H1 (cell line): Measurements from ENCODE around the gene RHOH. TPM values are rescaled to one million over a fixed set of nuclear protein-coding genes. Genes with fewer than 3 reads are reported as not detected.

Experiments used
- CTCF ChIA-PET: fragments of 300-600 bp; sonication (Branson Sonifier 250); formaldehyde crosslinking; loops from one replicate; lab custom pipeline; 2021; ENCODE audit not compliant: partially characterized antibody; lab: Charles Lee
- POLR2A ChIA-PET: fragments of 300-600 bp; sonication (Branson Sonifier 250); formaldehyde crosslinking; loops from one replicate; lab custom pipeline; 2021; ENCODE audit warnings: inconsistent platforms; ENCODE audit not compliant: partially characterized antibody; lab: Charles Lee
- DNase-seq, 2 experiments: peaks; one replicate each; pipeline versions ENCODE4 v3.0.0 to v3.0.0-alpha.2; 2010 to 2022; ENCODE audit warnings: low spot score in 2 of 2, low read depth in 1 of 2, mixed read lengths in 1 of 2
- FAIRE-seq: peaks from 2 replicates; lab custom pipeline; 2011; peaks lifted over from hg19 to GRCh38; lab: Jason Lieb, UNC
- H2AFZ ChIP-seq: 2 replicates; pipeline ENCODE4 v1.8.1; 2012; ENCODE audit warnings: low read length, inconsistent platforms
- H2AK5ac ChIP-seq: 2 replicates; pipeline ENCODE4 v1.6.1; 2013; ENCODE audit warnings: low read depth, low read length
- H2BK120ac ChIP-seq: replicated peaks from 2 replicates; pipeline ENCODE3; 2013; ENCODE audit warnings: low read depth, low read length, inconsistent platforms
- H2BK12ac ChIP-seq: 2 replicates; pipeline ENCODE4 v1.6.1; 2013; ENCODE audit warnings: low read depth, low read length
- H2BK15ac ChIP-seq: 2 replicates; pipeline ENCODE4 v1.6.1; 2013; ENCODE audit warnings: low read length
- H2BK20ac ChIP-seq: 2 replicates; pipeline ENCODE4 v1.6.1; 2013; ENCODE audit warnings: low read length
- H2BK5ac ChIP-seq: 2 replicates; pipeline ENCODE4 v1.6.1; 2013; ENCODE audit warnings: low read depth, low read length
- H3K14ac ChIP-seq: 2 replicates; pipeline ENCODE4 v1.6.1; 2013; ENCODE audit warnings: inconsistent platforms; ENCODE audit not compliant: insufficient read length
- H3K18ac ChIP-seq: 2 replicates; pipeline ENCODE4 v1.6.1; 2013; ENCODE audit warnings: low read length; ENCODE audit errors: extremely low read depth
- H3K23ac ChIP-seq: 2 replicates; pipeline ENCODE4 v1.6.1; 2013; ENCODE audit warnings: inconsistent platforms; ENCODE audit not compliant: insufficient read length
- H3K23me2 ChIP-seq: 2 replicates; pipeline ENCODE4 v1.6.1; 2013; ENCODE audit warnings: low read depth, low read length
- H3K27ac ChIP-seq: 2 replicates; pipeline ENCODE4 v1.6.1; 2011; ENCODE audit warnings: low read depth, low read length, inconsistent platforms
- H3K27me3 ChIP-seq, 4 experiments: replicated peaks in 1 of 4; 1 replicate in 1 of 4; 2 replicates in 3 of 4; pipeline versions ENCODE4 v1.6.1 to v1.8.1; 2011 to 2013; ENCODE audit warnings: low read length in 3 of 4, mild to moderate bottlenecking in 3 of 4, inconsistent platforms in 2 of 4, mixed read lengths in 2 of 4, moderate library complexity in 1 of 4; ENCODE audit not compliant: control insufficient read depth in 3 of 4, insufficient read depth in 3 of 4; ENCODE audit errors: extremely low read depth in 1 of 4
- H3K36me3 ChIP-seq, 4 experiments: 2 replicates each; pipeline versions ENCODE4 v1.6.1 to v1.8.1; 2011 to 2013; ENCODE audit warnings: mild to moderate bottlenecking in 4 of 4, low read length in 3 of 4, moderate library complexity in 2 of 4, control low read depth in 1 of 4, inconsistent platforms in 1 of 4; ENCODE audit not compliant: insufficient read depth in 4 of 4, control insufficient read depth in 2 of 4
- H3K4ac ChIP-seq: replicated peaks from 2 replicates; pipeline ENCODE3; 2013; ENCODE audit warnings: low read length, low read depth, mixed read lengths, inconsistent platforms; ENCODE audit not compliant: insufficient read length
- H3K4me1 ChIP-seq, 4 experiments: replicated peaks in 1 of 4; 1 replicate in 1 of 4; 2 replicates in 3 of 4; pipeline versions ENCODE4 v1.6.1 to v1.8.1; 2011 to 2013; ENCODE audit warnings: low read length in 3 of 4, inconsistent platforms in 2 of 4, mixed read lengths in 1 of 4; ENCODE audit not compliant: insufficient read depth in 4 of 4, control insufficient read depth in 3 of 4
- H3K4me2 ChIP-seq, 2 experiments: 2 replicates each; pipeline versions ENCODE4 v1.6.1 to v1.8.1; 2011 to 2013; ENCODE audit warnings: low read depth in 2 of 2, low read length in 2 of 2, control low read depth in 1 of 2, inconsistent platforms in 1 of 2, mild to moderate bottlenecking in 1 of 2; ENCODE audit not compliant: insufficient read depth in 1 of 2
- H3K4me3 ChIP-seq, 4 experiments: fragments of 200-600, 300-600 bp in 1 of 4; sonication (generic), shearing (Covaris generic), sonication (Bioruptor Twin) in 1 of 4; 2 replicates each; pipeline versions ENCODE4 v1.5.1 to v1.8.1; 2011 to 2016; ENCODE audit warnings: low read length in 4 of 4, low read depth in 3 of 4, control low read depth in 2 of 4, inconsistent platforms in 2 of 4, mild to moderate bottlenecking in 2 of 4, mixed read lengths in 1 of 4, moderate library complexity in 1 of 4; ENCODE audit not compliant: insufficient read depth in 2 of 4; ENCODE audit errors: extremely low read depth in 1 of 4
- H3K56ac ChIP-seq: replicated peaks from 2 replicates; pipeline ENCODE3; 2013; ENCODE audit warnings: low read depth, mild to moderate bottlenecking, mixed read lengths, low read length, inconsistent platforms; ENCODE audit not compliant: insufficient read length
- H3K79me1 ChIP-seq: 2 replicates; pipeline ENCODE4 v1.6.1; 2013; ENCODE audit warnings: low read depth, low read length, control low read depth
- H3K79me2 ChIP-seq, 2 experiments: 2 replicates each; pipeline versions ENCODE4 v1.6.1 to v1.8.1; 2012 to 2013; ENCODE audit warnings: low read length in 2 of 2, mild to moderate bottlenecking in 2 of 2, inconsistent platforms in 1 of 2; ENCODE audit not compliant: insufficient read depth in 2 of 2, control insufficient read depth in 1 of 2
- H3K9ac ChIP-seq, 4 experiments: replicated peaks in 1 of 4; 1 replicate in 1 of 4; 2 replicates in 3 of 4; pipeline versions ENCODE4 v1.6.1 to v1.8.1; 2011 to 2013; ENCODE audit warnings: low read depth in 3 of 4, low read length in 3 of 4, control low read depth in 2 of 4, mild to moderate bottlenecking in 2 of 4, moderate library complexity in 2 of 4, inconsistent platforms in 1 of 4; ENCODE audit errors: extremely low read depth in 1 of 4
- H3K9me3 ChIP-seq, 2 experiments: 2 replicates each; pipeline versions ENCODE4 v1.6.1 to v1.8.1; 2012 to 2013; ENCODE audit warnings: mild to moderate bottlenecking in 2 of 2, moderate library complexity in 2 of 2, control low read depth in 1 of 2, inconsistent platforms in 1 of 2, low read depth in 1 of 2, low read length in 1 of 2, mixed read lengths in 1 of 2; ENCODE audit not compliant: insufficient read depth in 2 of 2
- H4K20me1 ChIP-seq, 2 experiments: replicated peaks in 1 of 2; 2 replicates each; pipeline versions ENCODE3 to v1.8.1; 2011 to 2013; ENCODE audit warnings: inconsistent platforms in 2 of 2, low read length in 2 of 2, mild to moderate bottlenecking in 1 of 2; ENCODE audit not compliant: insufficient read depth in 2 of 2, control insufficient read depth in 1 of 2
- H4K5ac ChIP-seq: 2 replicates; pipeline ENCODE4 v1.6.1; 2013; ENCODE audit warnings: low read length, low read depth, mixed read lengths, inconsistent platforms; ENCODE audit not compliant: insufficient read length
- H4K8ac ChIP-seq: 2 replicates; pipeline ENCODE4 v1.8.0; 2013; ENCODE audit warnings: mild to moderate bottlenecking, moderate library complexity, low read length, inconsistent platforms; ENCODE audit not compliant: insufficient read depth; ENCODE audit errors: extremely low read depth
- H4K91ac ChIP-seq: replicated peaks from 2 replicates; pipeline ENCODE3; 2013; ENCODE audit warnings: low read length, mixed read lengths, inconsistent platforms; ENCODE audit not compliant: insufficient read length
- ASH2L ChIP-seq: fragments of 200-600, 300-600 bp; sonication (generic); IDR thresholded peaks from one replicate; pipeline ENCODE4 v1.7.1; 2017; ENCODE audit warnings: low read length
- ATF3 ChIP-seq: IDR thresholded peaks from 2 replicates; pipeline ENCODE4 v1.6.1; 2011; ENCODE audit warnings: low read depth, mild to moderate bottlenecking, low read length; ENCODE audit not compliant: insufficient read depth
- BCL11A ChIP-seq, 2 experiments: IDR thresholded peaks; one replicate each; pipeline ENCODE4 v1.6.1; 2011; ENCODE audit warnings: low read depth in 2 of 2, low read length in 2 of 2, mild to moderate bottlenecking in 2 of 2
- CBX8 ChIP-seq: fragments of 300-800, 300-1000 bp; sonication (generic); IDR thresholded peaks from 2 replicates; pipeline ENCODE4 v1.7.1; 2016; ENCODE audit warnings: low read depth, low read length, borderline replicate concordance
- CREB1 ChIP-seq: IDR thresholded peaks from 2 replicates; pipeline ENCODE4 v1.6.1; 2012; ENCODE audit warnings: inconsistent platforms
- CTBP2 ChIP-seq: IDR thresholded peaks from 2 replicates; pipeline ENCODE4 v1.7.0; 2011; ENCODE audit warnings: borderline replicate concordance, mild to moderate bottlenecking, moderate library complexity, mixed read lengths, low read length; ENCODE audit not compliant: insufficient read depth, insufficient read length
- HDAC6 ChIP-seq: IDR thresholded peaks from one replicate; pipeline ENCODE4 v1.7.1; 2012; ENCODE audit warnings: low read depth, mild to moderate bottlenecking, inconsistent platforms, low read length, moderate library complexity
- KDM5A ChIP-seq: fragments of 200-600 bp; IDR thresholded peaks from 2 replicates; pipeline ENCODE4 v1.7.1; 2012; ENCODE audit warnings: mild to moderate bottlenecking, low read length, inconsistent platforms, mixed read lengths
- RNF2 ChIP-seq: fragments of 200-900, 300-1000 bp; sonication (generic); IDR thresholded peaks from 2 replicates; pipeline ENCODE4 v1.7.1; 2016; ENCODE audit warnings: borderline replicate concordance, low read depth, mild to moderate bottlenecking, antibody characterized with exemption, low read length; ENCODE audit not compliant: poor library complexity, severe bottlenecking; ENCODE audit errors: missing control alignments
- RXRA ChIP-seq: IDR thresholded peaks from 2 replicates; pipeline ENCODE4 v1.6.1; 2011; ENCODE audit warnings: low read depth, mild to moderate bottlenecking, low read length, moderate library complexity; ENCODE audit not compliant: insufficient read depth
- SIRT6 ChIP-seq: IDR thresholded peaks from one replicate; pipeline ENCODE4 v1.7.1; 2012; ENCODE audit warnings: low read length, inconsistent platforms
- WGBS, 2 experiments: shearing (Covaris generic) in 1 of 2; methylation state at CpG; one replicate each; pipeline versions ENCODE4 v1.1.6 to v1.1.7; 2013 to 2015; ENCODE audit warnings: low lambda C conversion rate in 2 of 2, mixed read lengths in 2 of 2, inconsistent platforms in 1 of 2, low coverage in 1 of 2, missing lambda C conversion rate in 1 of 2; ENCODE audit not compliant: insufficient replicate concordance in 2 of 2, insufficient coverage in 1 of 2, insufficient read length in 1 of 2; ENCODE audit errors: extremely low coverage in 1 of 2, missing lambda C conversion rate in 1 of 2; 5-methylcytosine and 5-hydroxymethylcytosine counted together
- polyA plus RNA-seq, 7 experiments: library from polyadenylated mRNA; depleted of rRNA in 3 of 7; stranded (reverse) in 5 of 7; unstranded in 2 of 7; fragments of >200 nt in 5 of 7; fragments of 200-250 nt in 2 of 7; gene quantifications; 1 replicate in 5 of 7; 2 replicates in 1 of 7; 4 replicates in 1 of 7; pipeline versions ENCODE4 v1.2.1 to v1.2.3, GENCODE V29; 2011 to 2013; ENCODE audit warnings: missing spikeins in 2 of 7, mixed read lengths in 2 of 7
- total RNA-seq: library from RNA; stranded (reverse); fragmentation: NEBNext Ultra II Directional; extraction: Animal tissue kit (Norgen Biotek cat#: 25700); gene quantifications from 2 replicates; pipeline ENCODE4 v1.2.1, GENCODE V29; 2021

RHOH gene
- total and polyA plus RNA-seq, 2 of the 8 experiments (the other 6 are each of a cell fraction or from before 2014, with no cell fraction given): 5.9 to 6.9 TPM

- Histone ChIP-seq H4K5ac (no peak overlapping the region), H3K14ac (no peak overlapping the region), H3K4me1 (peaks cover 0 to 2% (median 0%) of the 10 kb centered on the region in 4 experiments; a peak in 1 of 7 replicates), H4K91ac (no peak overlapping the region), H3K56ac (no peak overlapping the region), H3K36me3 (no peaks in the 10 kb centered on the region), H3K79me1 (no peaks in the 10 kb centered on the region), H2BK120ac (no peak overlapping the region), H3K79me2 (no peaks in the 10 kb centered on the region), H3K27ac (no peak overlapping the region), H2AFZ (no peak overlapping the region), H2BK15ac (no peak overlapping the region), H3K9ac (no peak overlapping the region), H2BK20ac (no peak overlapping the region), H3K23me2 (no peaks in the 10 kb centered on the region), H3K4me2 (no peak overlapping the region)
- WGBS, 2 experiments: 91% methylated on average over 5 of the region's 5 CpGs; no CpG with 5 or more reads in 1 of the 2 experiments
- CTCF ChIA-PET: interaction anchor here (1.1 to 1.8 kb wide), 6 partner anchors 9 to 61 kb away, joined by 3 to 6 read pairs (median 4); no protein-coding TSS in a partner anchor
- DNase-seq: no peak
- TF ChIP-seq CTBP2: no peak
- TF ChIP-seq BCL11A (IDR thresholded peaks at IDR 0.05; ENCODE audit: low read depth in 2 of 2, low read length in 2 of 2): no peak
- TF ChIP-seq ASH2L: no peak
- no peak for TF ChIP-seq CREB1
- no peak for TF ChIP-seq SIRT6
- no peak for TF ChIP-seq RXRA
- TF ChIP-seq HDAC6: no peak
- no peak for TF ChIP-seq ATF3
- TF ChIP-seq CBX8: no peak
- no peak for TF ChIP-seq RNF2
- no peak for TF ChIP-seq KDM5A
- TF ChIP-seq, all 59 proteins: peak for 0
- H2BK5ac ChIP-seq: no peak overlapping the region
- H3K9me3 ChIP-seq: no peaks in the 10 kb centered on the region
- H2BK12ac ChIP-seq: no peak overlapping the region
- POLR2A ChIA-PET: no interaction called here
- no peak overlapping the region for H2AK5ac ChIP-seq
- no peak overlapping the region for H3K18ac ChIP-seq
- no peak overlapping the region for H3K23ac ChIP-seq
- no peak overlapping the region for H3K4me3 ChIP-seq
- H4K20me1 ChIP-seq: no peaks in the 10 kb centered on the region
- no peaks in the 10 kb centered on the region; a peak in 2 of 7 replicates for H3K27me3 ChIP-seq
- H3K4ac ChIP-seq: no peak overlapping the region
- H4K8ac ChIP-seq: no peak overlapping the region
- no peak for FAIRE-seq
Measured at GRCh38 chr4:40256329-40256728, 59.5 kb downstream of the RHOH start.
